BE2C (cell line): ENCODE measurements around the gene ARGLU1.

Source experiments
- DNase-seq: peaks from one replicate; pipeline ENCODE4 v3.0.0-alpha.2; 2020
- H3K27me3 ChIP-seq: fragments of 250-450 bp; sonication (Bioruptor Pico); 2 replicates; pipeline ENCODE4 v1.5.1; 2020; ENCODE audit warnings: mild to moderate bottlenecking
- H3K36me3 ChIP-seq: fragments of 250-450 bp; sonication (Bioruptor Pico); 2 replicates; pipeline ENCODE4 v1.5.1; 2020; ENCODE audit warnings: mild to moderate bottlenecking
- H3K4me1 ChIP-seq: fragments of 250-450 bp; sonication (Bioruptor Pico); 2 replicates; pipeline ENCODE4 v1.5.1; 2020
- H3K4me3 ChIP-seq: 2 replicates; pipeline ENCODE4 v1.5.1; 2011; ENCODE audit warnings: low read depth, low read length
- H3K9me3 ChIP-seq: fragments of 250-450 bp; sonication (Bioruptor Pico); 2 replicates; pipeline ENCODE4 v1.5.1; 2020
- CTCF ChIP-seq: IDR thresholded peaks from 2 replicates; pipeline ENCODE4 v1.5.1; 2012; ENCODE audit warnings: mild to moderate bottlenecking, low read depth, low read length

Gene ARGLU1

GRCh38 chr13:106594980-106595379, 27.0 kb upstream of the ARGLU1 start:
- Histone ChIP-seq H3K4me1 (no peaks in the 10 kb centered on the region), H3K36me3 (no peaks in the 10 kb centered on the region), H3K9me3 (no peaks in the 10 kb centered on the region), H3K27me3 (no peaks in the 10 kb centered on the region), H3K4me3 (no peak overlapping the region)
- no peak for TF ChIP-seq CTCF
- no peak for DNase-seq

GRCh38 chr13:106593132-106593531, 25.2 kb upstream of the ARGLU1 start:
- H3K9me3 ChIP-seq, result no peaks in the 10 kb centered on the region
- no peak for TF ChIP-seq CTCF
- no peak for DNase-seq
- H3K4me1 ChIP-seq, result no peaks in the 10 kb centered on the region
- no peak overlapping the region for H3K4me3 ChIP-seq
- peaks cover 4% of the 10 kb centered on the region; the same call in 1 of the 2 replicates for H3K27me3 ChIP-seq
- H3K36me3 ChIP-seq, result no peaks in the 10 kb centered on the region

GRCh38 chr13:106591299-106591698, 23.4 kb upstream of the ARGLU1 start:
- no peaks in the 10 kb centered on the region for H3K4me1 ChIP-seq
- peaks cover 4% of the 10 kb centered on the region; the same call in 1 of the 2 replicates for H3K27me3 ChIP-seq
- H3K4me3 ChIP-seq, result no peak overlapping the region
- DNase-seq, result no peak
- no peak for TF ChIP-seq CTCF
- no peaks in the 10 kb centered on the region for H3K9me3 ChIP-seq
- no peaks in the 10 kb centered on the region for H3K36me3 ChIP-seq

GRCh38 chr13:106589716-106590115, 21.8 kb upstream of the ARGLU1 start:
- DNase-seq, result no peak

GRCh38 chr13:106588367-106588766, 20.4 kb upstream of the ARGLU1 start:
- Histone ChIP-seq H3K4me1 (no peaks in the 10 kb centered on the region), H3K9me3 (peaks cover 7% of the 10 kb centered on the region; the same call in 1 of the 2 replicates), H3K36me3 (no peaks in the 10 kb centered on the region), H3K4me3 (no peak overlapping the region), H3K27me3 (peaks cover 4% of the 10 kb centered on the region; the same call in 1 of the 2 replicates)
- no peak for TF ChIP-seq CTCF
- no peak for DNase-seq

More at GRCh38 chr13:106589716-106590115, 21.8 kb upstream of the ARGLU1 start:
- no peak for TF ChIP-seq CTCF
- H3K9me3 ChIP-seq, result peaks cover 7% of the 10 kb centered on the region; the same call in 1 of the 2 replicates
- H3K4me3 ChIP-seq, result no peak overlapping the region
- H3K27me3 ChIP-seq, result peaks cover 4% of the 10 kb centered on the region; the same call in 1 of the 2 replicates
- H3K36me3 ChIP-seq, result no peaks in the 10 kb centered on the region
- no peaks in the 10 kb centered on the region for H3K4me1 ChIP-seq

GRCh38 chr13:106587787-106588186, 19.9 kb upstream of the ARGLU1 start:
- H3K36me3 ChIP-seq, result no peaks in the 10 kb centered on the region
- peaks cover 7% of the 10 kb centered on the region; the same call in 1 of the 2 replicates for H3K9me3 ChIP-seq
- H3K27me3 ChIP-seq, result peaks cover 4% of the 10 kb centered on the region; the same call in 1 of the 2 replicates
- no peak for DNase-seq
- H3K4me1 ChIP-seq, result no peaks in the 10 kb centered on the region
- no peak overlapping the region for H3K4me3 ChIP-seq
- TF ChIP-seq CTCF, result no peak
